Stimulated activated effector memory CD8-positive, alpha-beta T cell treated with anti-CD3 and anti-CD28 coated beads, Interleukin-12 subunit alpha, Interleukin-12 subunit beta, amount 100 ng/mL, for 72 hours (primary cell): ENCODE data around the gene LDLRAD2.
"Not testable (repeated sequence)": the region's sequence is repeated elsewhere in the genome, so short reads cannot be mapped to it uniquely, and the experiment has no call there.

Experiments
- ATAC-seq: fragments of 150-1000 bp; cut with Tn5 transposase; 2 replicates; pipeline ENCODE4 v1.10.0; 2021
- DNase-seq, 2 donors: peaks; one replicate each; pipeline ENCODE4 v3.0.0; 2021 to 2022; ENCODE audit warnings: low spot score in 2 of 2
- H3K27ac Mint-ChIP-seq: one replicate; pipeline ENCODE4 v1.8.0; 2022; ENCODE audit warnings: mild to moderate bottlenecking, mixed read lengths
- H3K36me3 Mint-ChIP-seq: one replicate; pipeline ENCODE4 v1.8.0; 2022; ENCODE audit warnings: mild to moderate bottlenecking, mixed read lengths
- H3K4me1 Mint-ChIP-seq: one replicate; pipeline ENCODE4 v1.8.0; 2022; ENCODE audit warnings: mixed read lengths
- H3K4me3 Mint-ChIP-seq: one replicate; pipeline ENCODE4 v1.8.0; 2022; ENCODE audit warnings: mild to moderate bottlenecking, mixed read lengths
- H3K9me3 Mint-ChIP-seq: one replicate; pipeline ENCODE4 v1.8.0; 2022; ENCODE audit warnings: mixed read lengths

Gene LDLRAD2, protein sequence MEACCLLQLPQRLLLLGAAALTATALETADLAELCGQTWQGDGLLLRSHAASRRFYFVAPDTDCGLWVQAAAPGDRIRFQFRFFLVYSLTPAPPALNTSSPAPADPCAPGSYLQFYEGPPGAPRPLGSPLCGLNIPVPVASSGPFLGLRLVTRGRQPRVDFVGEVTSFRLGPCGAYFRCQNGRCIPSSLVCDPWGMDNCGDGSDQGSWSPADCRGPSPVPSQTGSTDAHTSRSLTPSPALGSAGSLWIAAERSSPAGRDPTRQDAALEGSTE

DNA sequence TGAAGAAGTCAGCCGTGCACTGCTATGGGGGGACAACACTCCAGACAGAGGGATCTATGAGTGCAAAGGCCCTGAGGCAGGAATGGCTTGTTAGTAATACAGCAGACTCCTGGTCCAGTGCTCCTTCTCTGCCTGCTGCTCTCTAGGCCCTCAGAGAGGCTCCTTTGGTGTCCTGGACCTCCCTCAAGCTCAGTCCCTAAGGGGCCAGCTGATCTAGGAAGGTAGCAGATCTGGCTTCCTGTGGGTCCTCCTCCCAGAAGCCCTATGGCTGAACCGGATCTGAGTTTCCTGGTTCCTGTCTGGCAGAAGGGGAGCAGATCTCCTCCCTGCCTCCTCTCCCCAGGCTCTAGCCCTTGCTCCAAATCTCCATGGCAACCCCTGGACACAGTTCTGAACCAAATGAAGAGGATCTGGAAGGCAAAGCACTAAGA is at the start of gene LDLRAD2:
LDLRAD2 (plus strand) TSS at position 391 of the 431 bp plus-strand sequence. CDS start 187 bp downstream, outside the sequence.
- Mint-ChIP-seq H3K4me1 (peaks cover 7% of the 10 kb centered on the region), H3K4me3 (no peak within 1 kb of the TSS)
- no peak for ATAC-seq

DNA sequence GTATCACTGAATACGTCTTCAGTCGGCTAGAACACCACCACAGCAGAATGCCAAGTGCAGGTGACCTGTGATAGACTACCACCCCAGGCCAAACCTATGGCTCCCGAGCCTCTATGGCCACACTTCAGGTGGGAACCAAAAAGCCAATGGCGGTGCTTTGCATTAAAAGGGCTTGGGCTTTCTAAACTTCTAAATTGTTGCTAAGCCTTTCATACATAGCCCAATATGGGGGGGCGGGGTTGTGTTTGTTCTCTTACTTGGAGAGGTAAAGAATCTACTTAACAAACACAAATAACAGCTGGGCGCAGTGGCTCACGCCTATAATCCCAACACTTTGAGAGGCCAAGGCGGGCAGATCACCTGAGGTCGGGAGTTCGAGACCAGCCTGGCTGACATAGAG is 48.8 kb upstream of the LDLRAD2 start:
- ATAC-seq (no peak), DNase-seq (no peak)
- H3K36me3 Mint-ChIP-seq: peaks cover 2% of the 10 kb centered on the region
- H3K27ac Mint-ChIP-seq: no peak overlapping the region
- no peak overlapping the region for H3K4me3 Mint-ChIP-seq
- no peaks in the 10 kb centered on the region for H3K9me3 Mint-ChIP-seq
- peaks cover 42% of the 10 kb centered on the region for H3K4me1 Mint-ChIP-seq

More for the DNA sequence above, at the start of gene LDLRAD2:
- Mint-ChIP-seq H3K27ac (no peak within 1 kb of the TSS), H3K36me3 (no peaks in the 10 kb centered on the region), H3K9me3 (no peaks in the 10 kb centered on the region)
- DNase-seq: no peak

DNA sequence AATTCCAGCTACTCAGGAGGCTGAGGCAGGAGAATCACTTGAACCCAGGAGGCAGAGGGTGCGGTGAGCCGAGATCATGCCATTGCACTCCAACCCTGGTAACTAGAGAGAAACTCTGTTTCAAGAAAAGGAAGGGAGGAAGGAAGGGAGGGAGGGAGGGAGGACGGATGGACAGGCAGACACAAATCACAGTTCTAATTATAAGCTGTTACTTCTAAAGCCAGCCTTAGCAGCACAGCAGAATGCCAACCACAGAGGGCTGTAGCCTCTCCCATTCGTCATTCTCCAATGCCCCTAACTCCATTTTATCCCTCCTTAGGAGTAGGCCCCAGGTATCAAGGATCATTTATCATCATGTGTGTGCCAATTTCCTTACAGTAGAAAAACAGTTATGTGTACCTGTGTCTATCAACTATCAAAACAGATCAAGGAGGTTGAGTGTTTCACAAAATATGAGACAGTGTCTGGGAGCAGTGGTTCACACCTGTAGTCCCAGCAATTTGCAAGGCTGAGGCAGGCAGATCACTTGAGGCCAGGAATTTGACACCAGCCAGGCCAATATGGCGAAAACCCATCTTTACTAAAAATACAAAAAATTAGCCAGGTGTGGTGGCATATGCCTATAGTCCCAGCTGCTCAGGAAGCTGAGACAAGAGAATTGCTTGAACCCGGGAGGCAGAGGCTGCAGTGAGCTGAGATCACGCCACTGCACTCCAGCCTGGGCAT is 48.2 kb upstream of the LDLRAD2 start:
- Mint-ChIP-seq H3K27ac (no peak overlapping the region), H3K4me1 (peaks cover 48% of the 10 kb centered on the region), H3K9me3 (no peaks in the 10 kb centered on the region), H3K36me3 (peaks cover 6% of the 10 kb centered on the region), H3K4me3 (no peak overlapping the region)
- ATAC-seq: no peak
- no peak for DNase-seq

DNA sequence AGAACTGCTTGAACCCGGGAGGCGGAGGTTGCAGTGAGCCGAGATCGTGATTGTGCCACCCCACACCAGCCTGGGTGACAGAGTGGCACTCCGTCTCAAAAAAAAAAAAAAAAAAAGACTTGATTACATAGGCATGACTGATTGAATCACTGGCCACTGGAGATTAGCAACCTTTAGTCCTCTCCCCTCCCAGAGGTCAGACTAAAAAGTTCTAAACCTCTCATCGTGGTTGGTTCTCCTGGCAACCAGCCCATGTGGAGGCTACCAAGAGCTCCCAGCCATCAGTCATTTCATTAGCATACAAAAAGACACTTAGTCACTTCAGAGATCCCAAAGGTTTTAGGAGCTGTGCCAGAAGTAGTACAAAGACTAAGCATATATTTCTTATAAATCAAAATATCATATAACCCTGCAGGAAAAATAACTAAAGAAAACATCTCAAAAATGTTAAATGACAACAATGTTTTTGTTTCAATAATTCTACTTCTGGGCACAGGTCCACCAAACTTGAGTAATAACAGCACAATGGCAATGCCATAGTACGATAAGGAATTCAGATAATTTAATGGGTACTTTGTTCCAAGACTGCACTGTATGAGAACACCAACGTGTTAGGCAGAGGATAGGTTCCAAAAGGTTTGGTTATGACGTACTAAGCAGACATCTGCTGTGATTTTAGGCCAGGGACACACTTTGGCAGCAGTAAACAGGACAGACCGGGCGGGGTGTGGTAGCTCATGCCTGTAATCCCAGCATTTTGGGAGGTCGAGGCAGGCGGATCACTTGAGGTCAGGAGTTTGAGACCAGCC is 47.2 kb upstream of the LDLRAD2 start:
- DNase-seq (no peak), ATAC-seq (peak; percentile 84)
- Mint-ChIP-seq H3K27ac (no peak overlapping the region), H3K4me3 (no peak overlapping the region), H3K36me3 (peaks cover 14% of the 10 kb centered on the region), H3K4me1 (peaks cover 47% of the 10 kb centered on the region), H3K9me3 (no peaks in the 10 kb centered on the region)

DNA sequence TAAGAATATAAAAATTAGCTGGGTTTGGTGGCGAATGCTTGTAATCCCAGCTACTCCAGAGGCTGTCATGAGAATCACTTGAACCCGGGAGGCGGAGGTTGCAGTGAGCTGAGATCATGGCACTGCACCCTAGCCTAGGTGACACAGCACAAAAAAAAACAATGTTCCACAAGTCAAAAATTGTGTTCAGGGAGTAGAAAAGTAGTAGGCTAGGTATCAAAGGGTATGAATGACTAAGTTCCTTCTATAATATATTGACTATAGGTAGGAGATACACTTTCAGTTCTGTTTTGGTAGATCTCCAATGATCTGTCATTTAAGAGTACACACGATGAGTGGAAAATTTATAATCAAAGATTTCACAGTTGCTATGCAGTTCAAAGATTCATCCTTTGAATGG is 45.9 kb upstream of the LDLRAD2 start:
- Mint-ChIP-seq H3K4me1 (peaks cover 50% of the 10 kb centered on the region), H3K9me3 (no peaks in the 10 kb centered on the region), H3K36me3 (peaks cover 21% of the 10 kb centered on the region), H3K4me3 (no peak overlapping the region), H3K27ac (peak overlapping the region; percentile 10)
- DNase-seq (no peak), ATAC-seq (peak; percentile 75)

DNA sequence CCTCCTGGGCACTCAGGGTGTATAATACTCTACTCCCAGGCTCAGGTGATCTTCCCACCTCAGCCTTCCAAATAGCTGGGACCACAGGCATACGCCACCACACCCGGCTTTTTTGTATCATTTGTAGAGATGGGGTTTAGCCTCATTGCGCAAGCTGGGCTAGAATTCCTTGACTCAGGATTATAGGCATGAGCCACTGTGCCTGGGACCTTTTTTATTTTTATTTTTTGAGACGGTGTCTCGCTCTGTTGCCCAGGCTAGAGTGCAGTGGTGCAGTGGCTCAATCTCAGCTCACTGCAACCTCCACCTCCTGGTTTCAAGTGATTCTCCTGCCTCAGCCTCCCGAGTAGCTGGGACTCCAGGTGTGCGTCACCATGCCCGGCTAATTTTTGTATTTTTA is 45.0 kb upstream of the LDLRAD2 start:
- not testable (repeated sequence) for DNase-seq, H3K4me3 Mint-ChIP-seq, ATAC-seq, H3K9me3 Mint-ChIP-seq, H3K27ac Mint-ChIP-seq
- Mint-ChIP-seq H3K36me3 (peaks cover 25% of the 10 kb centered on the region), H3K4me1 (peaks cover 50% of the 10 kb centered on the region)

DNA sequence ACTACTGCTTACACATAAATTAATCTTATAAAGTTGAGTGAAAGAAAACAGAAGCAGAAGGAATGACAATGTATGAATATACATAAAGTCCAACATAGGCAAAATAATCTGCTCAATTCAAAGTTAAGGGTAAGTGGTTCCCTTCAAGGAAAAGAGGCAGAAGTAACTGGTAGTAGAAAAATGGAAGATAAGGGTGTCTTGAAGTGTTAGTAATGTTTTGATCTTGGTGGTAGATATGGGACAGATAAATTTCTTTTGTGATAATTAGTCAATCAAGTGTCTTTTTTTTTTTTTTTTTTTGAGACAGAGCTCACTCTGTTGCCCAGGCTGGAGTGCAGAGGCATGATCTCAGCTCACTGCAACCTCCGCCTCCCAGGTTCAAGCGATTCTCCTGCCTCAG is 41.9 kb upstream of the LDLRAD2 start:
- Mint-ChIP-seq H3K36me3 (peaks cover 33% of the 10 kb centered on the region), H3K4me1 (peaks cover 52% of the 10 kb centered on the region), H3K27ac (peak overlapping the region; percentile 23), H3K9me3 (no peaks in the 10 kb centered on the region), H3K4me3 (no peak overlapping the region)
- no peak for DNase-seq
- ATAC-seq: no peak

DNA sequence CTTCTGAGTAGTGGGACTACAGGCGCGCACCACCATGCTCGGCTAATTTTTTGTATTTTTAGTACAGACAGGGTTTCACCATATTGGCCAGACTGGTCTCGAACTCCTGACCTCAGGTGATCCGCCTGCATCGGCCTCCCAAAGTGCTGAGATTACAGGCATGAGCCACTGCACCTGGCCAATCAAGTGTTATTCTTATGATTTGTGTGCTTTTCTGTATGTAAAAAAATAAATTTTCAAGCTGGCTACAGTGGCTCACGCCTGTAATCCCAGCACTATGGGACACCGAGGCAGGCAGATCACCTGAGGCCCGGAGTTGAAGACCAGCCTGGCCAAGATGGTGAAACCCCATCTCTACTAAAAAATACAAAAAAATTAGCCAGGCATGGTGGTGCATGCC is 41.5 kb upstream of the LDLRAD2 start:
- not testable (repeated sequence) for H3K9me3 Mint-ChIP-seq
- H3K4me1 Mint-ChIP-seq: peaks cover 53% of the 10 kb centered on the region

DNA sequence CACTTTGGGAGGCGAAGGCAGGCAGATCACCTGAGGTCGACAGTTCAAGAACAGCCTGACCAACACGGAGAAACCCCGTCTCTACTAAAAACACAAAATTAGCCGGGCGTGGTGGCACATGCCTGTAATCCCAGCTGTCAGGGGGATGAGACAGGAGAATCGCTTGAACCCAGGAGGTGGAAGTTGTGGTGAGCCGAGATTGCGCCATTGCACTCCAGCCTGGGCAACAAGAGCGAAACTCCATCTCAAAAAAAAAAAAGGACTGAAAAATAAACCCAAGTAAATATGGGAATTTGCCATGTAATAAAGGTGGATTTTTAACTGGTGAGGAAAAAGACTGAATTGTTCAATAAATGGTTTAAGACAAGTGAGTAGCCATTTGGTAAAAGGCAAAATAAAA is 40.4 kb upstream of the LDLRAD2 start:
- not testable (repeated sequence) for H3K9me3 Mint-ChIP-seq, ATAC-seq
- peaks cover 41% of the 10 kb centered on the region for H3K36me3 Mint-ChIP-seq

More for the DNA sequence above, 41.5 kb upstream of the LDLRAD2 start:
- Mint-ChIP-seq H3K27ac (peak overlapping the region; percentile 23), H3K36me3 (peaks cover 33% of the 10 kb centered on the region)
- H3K4me3 Mint-ChIP-seq, DNase-seq, ATAC-seq: not testable (repeated sequence)

DNA sequence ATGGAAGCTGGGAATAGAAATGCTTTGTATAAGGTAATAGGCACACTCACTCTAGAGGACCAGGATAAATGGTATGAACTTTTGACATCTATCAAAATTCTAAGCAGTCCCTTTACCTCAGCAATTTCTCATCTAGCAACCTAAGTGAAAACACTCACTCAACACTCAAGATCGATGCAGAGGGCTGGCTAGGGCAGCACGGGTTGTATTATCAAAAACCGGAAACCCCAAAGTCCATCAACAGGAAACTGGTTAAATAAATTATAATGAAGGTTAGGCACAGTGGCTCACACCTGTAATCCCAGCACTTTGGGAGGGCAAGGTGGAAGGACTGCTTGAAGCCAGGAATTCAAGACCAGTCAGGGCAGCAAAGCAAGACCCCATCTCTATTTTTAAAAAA is 38.5 kb upstream of the LDLRAD2 start:
- Mint-ChIP-seq H3K4me1 (peaks cover 58% of the 10 kb centered on the region), H3K9me3 (no peaks in the 10 kb centered on the region), H3K36me3 (peaks cover 50% of the 10 kb centered on the region), H3K4me3 (peak overlapping the region; percentile 41), H3K27ac (no peak overlapping the region)
- ATAC-seq (peak; percentile 80), DNase-seq (no peak)

More for the DNA sequence above, 40.4 kb upstream of the LDLRAD2 start:
- H3K27ac Mint-ChIP-seq, DNase-seq, H3K4me3 Mint-ChIP-seq: not testable (repeated sequence)
- peaks cover 52% of the 10 kb centered on the region for H3K4me1 Mint-ChIP-seq

DNA sequence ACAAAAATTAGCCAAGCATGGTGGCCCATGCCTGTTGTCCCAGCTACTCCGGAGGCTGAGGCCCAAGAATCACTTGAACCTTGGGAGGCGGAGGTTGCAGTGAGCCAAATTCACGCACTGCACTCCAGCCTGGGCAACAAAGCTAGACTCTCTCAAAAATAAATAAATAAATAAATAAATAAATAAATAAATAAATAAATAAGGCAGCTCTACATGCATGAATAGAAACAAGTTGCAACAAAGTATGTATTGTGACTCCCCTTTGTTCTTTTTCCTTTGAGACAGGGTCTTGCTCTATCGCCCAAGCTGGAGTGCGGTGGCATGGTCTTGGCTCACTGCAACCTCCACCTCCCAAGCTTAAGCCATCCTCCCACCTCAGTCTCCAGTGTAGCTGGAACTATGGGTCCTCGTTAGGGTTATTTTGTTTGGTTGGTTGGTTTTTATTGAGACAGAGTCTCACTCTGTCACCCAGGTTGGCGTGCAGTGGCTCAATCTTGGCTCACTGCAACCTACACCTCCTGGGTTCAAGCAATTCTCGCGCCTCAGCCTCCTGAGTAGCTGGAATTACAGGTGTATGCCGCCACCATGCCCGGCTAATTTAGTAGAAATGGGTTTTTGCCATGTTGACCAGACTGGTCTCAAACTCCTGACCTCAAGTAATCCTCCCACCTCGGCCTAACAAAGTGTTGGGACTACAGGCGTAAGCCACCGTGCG is 37.1 kb upstream of the LDLRAD2 start:
- ATAC-seq (no peak), DNase-seq (no peak)
- Mint-ChIP-seq H3K36me3 (peaks cover 46% of the 10 kb centered on the region), H3K27ac (peak overlapping the region; percentile 89), H3K4me3 (no peak overlapping the region), H3K4me1 (peaks cover 55% of the 10 kb centered on the region), H3K9me3 (no peaks in the 10 kb centered on the region)

DNA sequence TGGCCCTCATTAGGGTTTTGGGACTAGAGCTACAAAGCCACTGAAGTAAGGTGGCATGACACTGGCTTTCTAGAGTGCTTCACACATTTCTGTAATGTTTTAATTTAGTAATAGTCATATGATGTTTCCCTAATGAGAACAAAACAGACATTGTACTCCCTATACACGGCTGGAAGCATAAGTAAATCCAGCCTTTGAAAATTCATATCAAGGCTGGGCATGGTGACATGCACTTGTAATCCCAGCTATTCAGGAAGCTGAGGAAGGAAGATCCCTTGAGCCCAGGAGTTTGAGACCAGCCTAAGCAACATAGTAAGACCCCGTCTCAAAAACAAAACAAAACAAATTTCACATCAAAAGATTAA is 36.5 kb upstream of the LDLRAD2 start:
- peaks cover 56% of the 10 kb centered on the region for H3K4me1 Mint-ChIP-seq

DNA sequence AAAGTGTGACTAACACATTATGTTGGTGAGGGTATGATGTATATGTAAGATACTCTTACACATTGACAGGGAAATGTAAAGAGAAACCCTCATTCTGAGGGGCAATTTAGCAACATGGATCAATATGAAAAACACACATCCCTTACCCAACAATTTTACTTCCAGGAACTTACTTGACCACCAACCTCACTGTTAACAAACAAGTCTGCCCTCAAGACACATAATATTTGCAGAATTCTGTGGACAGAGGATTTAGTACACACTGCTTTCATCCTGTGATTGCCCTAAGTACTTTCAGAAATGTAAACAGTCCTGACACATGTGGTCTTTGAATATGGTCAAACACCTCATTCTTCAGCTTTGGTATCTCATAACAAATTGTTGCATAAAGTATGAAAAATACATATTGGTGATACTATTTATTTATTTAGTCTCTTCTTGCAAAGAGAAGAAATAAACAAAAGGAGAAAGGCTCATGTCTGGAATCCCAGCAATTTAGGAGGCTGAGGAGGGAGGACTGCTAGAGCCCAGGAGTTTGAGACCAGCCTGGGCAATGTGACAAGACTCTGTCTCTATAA is 36.0 kb upstream of the LDLRAD2 start:
- peaks cover 47% of the 10 kb centered on the region for H3K36me3 Mint-ChIP-seq
- peak overlapping the region; percentile 45 for H3K4me3 Mint-ChIP-seq
- peak; percentile 51 for ATAC-seq
- H3K9me3 Mint-ChIP-seq: no peaks in the 10 kb centered on the region
- peaks cover 56% of the 10 kb centered on the region for H3K4me1 Mint-ChIP-seq
- no peak for DNase-seq
- peak overlapping the region; percentile 89 for H3K27ac Mint-ChIP-seq

More for the DNA sequence above, 36.5 kb upstream of the LDLRAD2 start:
- peaks cover 46% of the 10 kb centered on the region for H3K36me3 Mint-ChIP-seq
- H3K27ac Mint-ChIP-seq: peak overlapping the region; percentile 89
- H3K4me3 Mint-ChIP-seq: no peak overlapping the region
- no peak for DNase-seq
- ATAC-seq: no peak
- H3K9me3 Mint-ChIP-seq: no peaks in the 10 kb centered on the region

DNA sequence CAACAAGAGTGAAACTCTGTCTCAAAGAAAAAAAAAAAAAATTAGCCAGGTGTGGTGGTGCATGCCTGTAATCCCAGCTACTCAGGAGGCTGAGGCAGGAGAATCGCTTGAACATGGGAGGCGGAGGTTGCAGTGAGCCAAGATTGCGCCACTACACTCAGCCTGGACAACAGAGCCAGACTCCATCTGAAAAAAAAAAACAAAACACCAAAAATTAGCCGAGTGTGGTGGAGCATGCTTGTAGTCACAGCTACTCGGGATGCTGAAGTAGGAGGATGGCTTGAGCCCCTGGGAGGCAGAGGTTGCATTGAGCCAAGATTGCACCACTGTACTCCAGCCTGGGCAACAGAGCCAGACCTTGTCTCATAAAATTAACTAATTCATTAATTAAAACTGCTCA is 35.1 kb upstream of the LDLRAD2 start:
- ATAC-seq, H3K9me3 Mint-ChIP-seq, DNase-seq: not testable (repeated sequence)
- H3K27ac Mint-ChIP-seq: peak overlapping the region; percentile 89
- H3K4me3 Mint-ChIP-seq: peak overlapping the region; percentile 45
- H3K36me3 Mint-ChIP-seq: peaks cover 50% of the 10 kb centered on the region
- peaks cover 56% of the 10 kb centered on the region for H3K4me1 Mint-ChIP-seq
